Esophagus (tissue), 2 donors: ENCODE data around the gene KCNT2. TPM values are rescaled to one million over a fixed set of nuclear protein-coding genes. Genes with fewer than 3 reads are reported as not detected.

Source experiments
- H3K27ac ChIP-seq, 2 donors: one replicate each; pipeline ENCODE4 v1.5.1; 2013; ENCODE audit warnings: low read depth in 2 of 2, mild to moderate bottlenecking in 2 of 2, inconsistent platforms in 1 of 2, low read length in 1 of 2, moderate library complexity in 1 of 2
- H3K27me3 ChIP-seq, 2 donors: one replicate each; pipeline ENCODE4 v1.6.1; 2013; ENCODE audit warnings: low read length in 2 of 2, control low read depth in 1 of 2, mild to moderate bottlenecking in 1 of 2; ENCODE audit not compliant: insufficient read depth in 2 of 2, control insufficient read depth in 1 of 2
- H3K36me3 ChIP-seq, 2 donors: one replicate each; pipeline ENCODE4 v1.6.1; 2013; ENCODE audit warnings: low read length in 1 of 2; ENCODE audit not compliant: control insufficient read depth in 2 of 2, insufficient read depth in 2 of 2
- H3K4me1 ChIP-seq, 2 donors: one replicate each; pipeline ENCODE4 v1.6.1; 2013; ENCODE audit warnings: low read length in 1 of 2; ENCODE audit not compliant: control insufficient read depth in 2 of 2, insufficient read depth in 2 of 2
- H3K4me3 ChIP-seq, 2 donors: one replicate each; pipeline ENCODE4 v1.5.1; 2013; ENCODE audit warnings: low read length in 2 of 2, mild to moderate bottlenecking in 2 of 2, low read depth in 1 of 2, moderate library complexity in 1 of 2
- H3K9me3 ChIP-seq, 2 donors: one replicate each; pipeline ENCODE4 v1.6.1; 2013; ENCODE audit warnings: mild to moderate bottlenecking in 2 of 2, low read depth in 1 of 2, low read length in 1 of 2, moderate library complexity in 1 of 2; ENCODE audit not compliant: control insufficient read depth in 2 of 2, insufficient read depth in 1 of 2
- WGBS, 2 donors: extraction: QIAGEN DNeasy Blood & Tissue Kit; methylation state at CpG; one replicate each; pipeline ENCODE4 v1.1.7; 2013; 5-methylcytosine and 5-hydroxymethylcytosine counted together
- polyA plus RNA-seq, 2 donors: library from polyadenylated mRNA; stranded (reverse); fragments of 200-250 nt; gene quantifications; one replicate each; pipeline ENCODE4 v1.2.3, GENCODE V29; 2013
- donor health status: healthy with polysubstance abuse.
- donor health status: Bipolar disorder and iron deficiency.

The KCNT2 gene
- polyA plus RNA-seq, 2 donors, result 0.22 to 0.49 TPM

- H3K27me3 ChIP-seq, result no peaks in the 10 kb centered on the region
- WGBS, 2 donors, result 81% methylated on average over 2 of the region's 2 CpGs
These were observed 393.4 kb downstream of the KCNT2 start for GRCh38 chr1:196214866-196215265.

GRCh38 chr1:196209983-196210382 lies 398.3 kb downstream of the KCNT2 start:
- H3K27me3 ChIP-seq, result no peaks in the 10 kb centered on the region
- 54 to 60% methylated on average over 2 of the region's 2 CpGs for WGBS, 2 donors

More at GRCh38 chr1:196214866-196215265, 393.4 kb downstream of the KCNT2 start:
- H3K9me3 ChIP-seq, result no peaks in the 10 kb centered on the region
- H3K27ac ChIP-seq, result no peak overlapping the region
- no peak overlapping the region for H3K4me3 ChIP-seq
- no peaks in the 10 kb centered on the region for H3K4me1 ChIP-seq
- H3K36me3 ChIP-seq, result no peaks in the 10 kb centered on the region

GRCh38 chr1:196209265-196209664 lies 399.0 kb downstream of the KCNT2 start:
- Histone ChIP-seq H3K27ac (no peak overlapping the region), H3K36me3 (no peaks in the 10 kb centered on the region), H3K27me3 (no peaks in the 10 kb centered on the region), H3K4me3 (no peak overlapping the region), H3K9me3 (no peaks in the 10 kb centered on the region), H3K4me1 (no peaks in the 10 kb centered on the region)
- WGBS, 2 donors, result 77 to 78% methylated on average over 3 of the region's 3 CpGs

More at GRCh38 chr1:196209983-196210382, 398.3 kb downstream of the KCNT2 start:
- H3K27ac ChIP-seq, result no peak overlapping the region
- H3K4me3 ChIP-seq, result no peak overlapping the region
- no peaks in the 10 kb centered on the region for H3K4me1 ChIP-seq
- no peaks in the 10 kb centered on the region for H3K9me3 ChIP-seq
- H3K36me3 ChIP-seq, result no peaks in the 10 kb centered on the region

- H3K9me3 ChIP-seq, result no peaks in the 10 kb centered on the region
- H3K27me3 ChIP-seq, result no peaks in the 10 kb centered on the region
- WGBS, 2 donors, result 63 to 66% methylated on average over 3 of the region's 3 CpGs
- H3K36me3 ChIP-seq, result no peaks in the 10 kb centered on the region
- H3K4me1 ChIP-seq, result no peaks in the 10 kb centered on the region
- H3K27ac ChIP-seq, result no peak overlapping the region
- no peak overlapping the region for H3K4me3 ChIP-seq
These were observed 400.5 kb downstream of the KCNT2 start for GRCh38 chr1:196207612-196208217.

DNA sequence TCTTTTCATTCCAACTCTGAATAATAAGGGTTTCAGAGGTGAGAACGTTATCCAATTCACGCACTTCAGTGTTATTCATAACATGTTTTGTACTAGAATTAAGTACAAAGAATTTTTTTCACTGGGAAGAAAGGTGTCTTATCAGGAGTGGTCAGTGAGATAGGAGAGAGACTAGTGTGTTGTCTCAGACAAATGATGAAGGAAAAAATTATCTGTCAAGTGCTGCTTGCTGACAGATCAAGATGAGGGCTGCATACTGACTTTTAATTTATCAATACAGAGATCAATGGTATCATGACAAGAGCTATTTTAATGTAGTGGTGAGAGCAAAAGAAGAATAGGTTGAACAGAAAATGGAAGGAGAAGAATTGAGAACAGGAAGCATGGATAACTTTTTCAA lies 402.4 kb downstream of the KCNT2 start:
- no peaks in the 10 kb centered on the region for H3K4me1 ChIP-seq
- no peaks in the 10 kb centered on the region for H3K36me3 ChIP-seq
- no peaks in the 10 kb centered on the region for H3K9me3 ChIP-seq
- no peak overlapping the region for H3K27ac ChIP-seq
- no peak overlapping the region for H3K4me3 ChIP-seq
- 64 to 82% methylated on average over 2 of the region's 2 CpGs for WGBS, 2 donors
- H3K27me3 ChIP-seq, result no peaks in the 10 kb centered on the region

DNA sequence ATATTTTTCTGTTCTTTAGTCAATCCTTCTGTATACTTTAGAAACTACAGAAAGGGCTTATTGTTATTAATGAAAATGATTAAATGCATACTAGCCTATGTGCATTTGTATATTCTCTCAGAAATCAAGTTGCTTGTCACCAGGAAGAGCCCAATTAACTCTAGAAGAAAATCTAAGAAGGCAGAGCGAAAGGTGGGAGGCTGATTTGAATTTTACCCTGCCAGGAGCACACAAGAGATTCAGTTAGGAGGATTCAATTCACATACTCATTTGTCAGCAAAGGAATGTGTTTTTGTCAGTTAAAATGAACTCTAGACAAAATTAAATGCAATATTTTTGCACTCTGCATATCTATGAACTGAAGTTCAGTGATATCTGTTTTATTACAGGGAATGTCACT lies 411.8 kb downstream of the KCNT2 start:
- Histone ChIP-seq H3K9me3 (no peaks in the 10 kb centered on the region), H3K27ac (no peak overlapping the region), H3K4me1 (no peaks in the 10 kb centered on the region), H3K27me3 (no peaks in the 10 kb centered on the region), H3K36me3 (no peaks in the 10 kb centered on the region), H3K4me3 (no peak overlapping the region)
- WGBS, 2 donors, result 68 to 91% methylated on average over 1 of the region's 1 CpG

DNA sequence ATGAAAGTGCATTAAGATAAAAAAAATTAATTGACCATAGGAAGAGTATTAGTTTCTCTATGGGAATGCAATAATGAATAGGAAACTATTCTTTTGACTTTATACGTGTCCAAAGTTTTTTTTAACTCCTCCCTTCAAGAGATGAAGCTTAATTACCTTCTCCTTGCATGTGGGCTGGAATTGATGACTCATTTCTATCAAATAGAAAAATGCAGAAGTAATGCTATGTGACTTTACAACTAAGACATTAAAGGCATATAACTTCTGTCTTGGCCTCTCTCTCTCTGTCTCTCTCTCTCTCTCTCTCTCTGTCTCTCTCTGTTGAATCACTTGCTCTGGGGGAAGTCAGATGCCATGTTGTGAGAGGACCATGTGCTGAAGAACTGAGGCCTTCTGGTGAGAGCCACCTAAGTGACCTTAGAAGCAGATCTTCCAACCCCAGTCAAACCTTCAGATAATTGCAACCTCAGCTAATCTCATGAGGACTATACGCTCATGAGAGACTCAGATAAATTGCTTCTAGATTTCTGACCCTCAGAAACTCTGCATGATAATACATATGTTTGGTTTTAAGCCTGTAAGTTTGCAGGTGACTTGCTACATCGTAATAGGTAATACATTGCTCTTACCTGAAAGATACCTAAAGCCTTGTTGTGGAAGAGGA lies 414.2 kb downstream of the KCNT2 start:
- no peaks in the 10 kb centered on the region for H3K9me3 ChIP-seq
- H3K27me3 ChIP-seq, result no peaks in the 10 kb centered on the region
- 30 to 67% methylated on average over 3 of the region's 3 CpGs for WGBS, 2 donors
- no peaks in the 10 kb centered on the region for H3K4me1 ChIP-seq
- no peaks in the 10 kb centered on the region for H3K36me3 ChIP-seq
- no peak overlapping the region for H3K4me3 ChIP-seq
- no peak overlapping the region for H3K27ac ChIP-seq

- Histone ChIP-seq H3K4me1 (peaks cover 2 to 8% of the 10 kb centered on the region in 2 donors), H3K9me3 (peaks cover 0 to 2% of the 10 kb centered on the region in 2 donors), H3K27ac (no peak overlapping the region), H3K4me3 (no peak overlapping the region), H3K36me3 (no peaks in the 10 kb centered on the region), H3K27me3 (no peaks in the 10 kb centered on the region)
- WGBS, 2 donors, result 94% methylated on average over 8 of the region's 8 CpGs
These were observed 424.3 kb downstream of the KCNT2 start for GRCh38 chr1:196183941-196184340.

DNA sequence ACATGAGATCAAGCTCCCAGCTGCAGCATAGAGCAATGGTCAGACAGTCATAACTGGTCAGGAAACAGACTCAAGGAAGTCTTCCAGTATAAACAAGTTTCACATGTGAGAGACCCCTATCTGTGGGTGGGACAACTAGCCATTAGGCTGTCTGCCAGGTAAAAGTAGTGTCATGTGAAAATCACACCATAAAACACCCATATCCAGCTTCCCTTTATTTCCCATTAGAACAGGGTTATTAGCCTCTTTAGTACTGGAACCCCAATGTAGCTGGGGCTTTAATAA lies 426.7 kb downstream of the KCNT2 start:
- Histone ChIP-seq H3K4me3 (no peak overlapping the region), H3K27me3 (no peaks in the 10 kb centered on the region), H3K36me3 (no peaks in the 10 kb centered on the region), H3K9me3 (peaks cover 0 to 2% of the 10 kb centered on the region in 2 donors), H3K27ac (peak overlapping the region; percentile 48 to 73), H3K4me1 (peaks cover 2 to 8% of the 10 kb centered on the region in 2 donors)
